Epithelial cell of prostate (primary cell): ENCODE measurements around the gene CLCN2.

Experiments used
- DNase-seq: peaks from one replicate; pipeline ENCODE4 v3.0.0-alpha.2; 2011; ENCODE audit warnings: low read depth, low spot score
- H3K27ac ChIP-seq: fragments of 450-650 bp; 2 replicates; pipeline ENCODE4 v1.5.1; 2017; ENCODE audit warnings: mild to moderate bottlenecking

The CLCN2 gene

DNA sequence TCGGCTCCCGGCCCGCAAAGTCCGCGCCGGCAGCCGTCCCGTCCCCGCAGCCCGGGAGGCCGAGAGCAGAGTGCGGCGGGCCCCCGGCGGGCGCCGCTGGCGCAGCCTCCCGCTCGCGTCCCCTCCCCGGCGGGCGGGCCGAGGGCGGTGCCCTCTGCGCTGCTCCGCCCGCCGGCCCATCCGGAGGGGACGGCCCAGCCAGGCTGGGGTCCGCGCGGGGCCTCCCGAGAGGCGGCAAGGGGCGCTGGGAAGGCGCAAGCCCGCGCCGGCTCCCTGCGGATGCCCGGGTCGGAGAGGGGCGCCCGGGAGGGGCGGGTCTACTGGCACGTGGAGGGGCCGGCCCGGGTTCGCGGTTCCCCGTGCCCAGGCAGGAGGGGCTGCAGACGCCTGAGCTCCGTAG is at the start of gene CLCN2, which contains the start of gene POLR2H:
TSS of gene CLCN2 (minus strand) at position 74 of the 400 bp plus-strand sequence. CDS start 126 bp downstream, outside the sequence.
TSS of gene POLR2H (plus strand) at position 179 of the 400 bp plus-strand sequence. CDS start 1,783 bp downstream, outside the sequence.
- no peak for DNase-seq
- H3K27ac ChIP-seq, result peak within 1 kb of the TSS; percentile 97

DNA sequence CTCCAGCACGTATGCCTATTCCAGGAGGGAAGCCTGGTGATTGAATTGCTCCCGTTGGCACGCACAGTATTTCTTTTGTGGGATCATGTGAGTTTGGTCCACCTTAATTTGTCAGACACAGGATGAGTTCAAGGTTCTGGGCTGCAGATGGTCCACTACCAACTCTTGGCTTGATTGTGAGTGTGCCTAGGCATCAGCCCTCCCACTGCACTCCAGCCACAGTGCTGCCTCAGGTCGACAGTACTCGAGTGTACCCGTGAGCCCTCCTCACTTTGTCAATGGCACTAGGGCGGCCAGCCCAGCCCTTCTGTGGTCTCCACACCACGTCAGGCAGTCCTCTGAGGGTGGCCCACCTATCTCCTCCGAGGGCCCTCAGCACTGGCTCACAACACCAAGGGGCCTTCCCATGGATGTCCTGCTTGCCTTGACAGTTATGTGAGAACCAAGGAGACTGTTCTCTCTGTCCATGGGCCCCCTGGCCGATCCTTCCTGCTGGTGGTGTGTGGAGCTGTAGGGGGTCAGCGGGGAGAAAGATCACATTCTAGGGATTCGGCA is 48.6 kb upstream of the CLCN2 start:
- no peak for DNase-seq

GRCh38 chr3:184409331-184409926 is 48.0 kb upstream of the CLCN2 start:
- no peak for DNase-seq
- H3K27ac ChIP-seq, result no peak overlapping the region

More for the DNA sequence above, 48.6 kb upstream of the CLCN2 start:
- H3K27ac ChIP-seq, result no peak overlapping the region

- no peak for DNase-seq
- no peak overlapping the region for H3K27ac ChIP-seq
These were observed 43.9 kb upstream of the CLCN2 start for GRCh38 chr3:184405075-184406030.

- H3K27ac ChIP-seq, result no peak overlapping the region
- peak; percentile 3 for DNase-seq
These were observed 38.0 kb upstream of the CLCN2 start for GRCh38 chr3:184399410-184399809.

DNA sequence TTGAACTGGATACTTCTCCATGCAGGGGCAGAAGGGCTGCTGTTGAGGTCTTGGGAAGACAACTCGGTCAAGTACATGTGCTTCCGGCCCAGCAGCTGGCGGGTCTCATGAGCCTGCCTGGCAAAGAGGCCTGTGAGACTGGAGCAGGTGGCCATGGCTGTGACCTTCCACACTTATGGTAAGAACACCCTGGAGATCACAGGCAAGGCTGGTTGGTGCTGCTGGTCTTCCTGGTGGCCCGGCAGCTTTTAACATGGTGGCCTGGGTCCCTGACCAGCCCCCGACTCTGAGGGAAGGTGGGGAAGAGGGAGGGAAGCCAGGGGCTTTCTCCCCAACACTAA is 33.9 kb upstream of the CLCN2 start:
- no peak overlapping the region for H3K27ac ChIP-seq
- no peak for DNase-seq

DNA sequence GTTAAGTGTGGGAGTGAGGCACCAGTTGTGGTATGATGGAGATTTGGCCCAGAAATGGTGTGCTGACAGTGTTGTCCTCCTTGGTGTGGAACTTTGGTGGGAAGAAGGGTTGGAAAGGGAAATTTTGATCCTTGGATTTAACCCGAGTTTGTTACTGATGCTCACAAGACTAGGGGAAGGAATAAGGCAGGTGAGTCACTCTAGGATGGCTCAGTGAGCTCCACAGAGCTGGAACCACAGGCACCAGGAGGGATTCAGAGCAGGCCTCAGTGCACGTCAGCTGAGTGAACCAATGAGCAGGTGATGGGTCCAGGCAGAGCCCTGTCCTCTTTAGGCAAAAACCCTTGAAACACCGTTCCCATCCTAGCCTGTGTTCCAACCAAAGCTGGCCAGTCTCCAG is 29.9 kb upstream of the CLCN2 start:
- H3K27ac ChIP-seq, result no peak overlapping the region
- no peak for DNase-seq

GRCh38 chr3:184389935-184390528 is 28.6 kb upstream of the CLCN2 start:
- DNase-seq, result no peak
- no peak overlapping the region for H3K27ac ChIP-seq

DNA sequence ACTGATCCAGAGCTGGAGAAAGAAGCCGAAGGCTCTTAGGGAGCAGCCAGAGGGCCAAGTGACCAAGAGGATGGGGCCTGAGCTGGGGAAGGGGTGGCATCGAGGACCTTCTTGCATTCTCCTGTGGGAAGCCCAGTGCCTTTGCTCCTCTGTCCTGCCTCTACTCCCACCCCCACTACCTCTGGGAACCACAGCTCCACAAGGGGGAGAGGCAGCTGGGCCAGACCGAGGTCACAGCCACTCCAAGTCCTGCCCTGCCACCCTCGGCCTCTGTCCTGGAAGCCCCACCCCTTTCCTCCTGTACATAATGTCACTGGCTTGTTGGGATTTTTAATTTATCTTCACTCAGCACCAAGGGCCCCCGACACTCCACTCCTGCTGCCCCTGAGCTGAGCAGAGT is 28.0 kb upstream of the CLCN2 start:
- no peak for DNase-seq
- no peak overlapping the region for H3K27ac ChIP-seq

DNA sequence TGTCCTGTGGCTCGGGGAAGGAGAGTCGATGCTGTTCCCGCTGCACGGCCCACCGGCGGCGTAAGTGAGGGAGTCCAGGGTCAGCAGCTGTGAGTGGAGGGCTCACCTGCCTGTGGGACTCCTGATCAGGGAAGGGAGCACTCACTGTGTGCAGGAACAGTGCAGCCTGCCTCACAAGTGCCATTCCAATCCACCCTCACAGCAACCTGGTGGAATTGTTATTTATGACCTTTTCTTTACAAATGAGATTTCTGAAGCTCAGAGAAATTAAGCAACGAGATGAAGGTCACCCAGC is 27.5 kb upstream of the CLCN2 start:
- DNase-seq, result no peak
- no peak overlapping the region for H3K27ac ChIP-seq

- DNase-seq, result no peak
- H3K27ac ChIP-seq, result no peak overlapping the region
These were observed 26.9 kb upstream of the CLCN2 start for GRCh38 chr3:184388164-184388935.

- DNase-seq, result no peak
- H3K27ac ChIP-seq, result no peak overlapping the region
These were observed 25.8 kb upstream of the CLCN2 start for GRCh38 chr3:184387174-184387714.

DNA sequence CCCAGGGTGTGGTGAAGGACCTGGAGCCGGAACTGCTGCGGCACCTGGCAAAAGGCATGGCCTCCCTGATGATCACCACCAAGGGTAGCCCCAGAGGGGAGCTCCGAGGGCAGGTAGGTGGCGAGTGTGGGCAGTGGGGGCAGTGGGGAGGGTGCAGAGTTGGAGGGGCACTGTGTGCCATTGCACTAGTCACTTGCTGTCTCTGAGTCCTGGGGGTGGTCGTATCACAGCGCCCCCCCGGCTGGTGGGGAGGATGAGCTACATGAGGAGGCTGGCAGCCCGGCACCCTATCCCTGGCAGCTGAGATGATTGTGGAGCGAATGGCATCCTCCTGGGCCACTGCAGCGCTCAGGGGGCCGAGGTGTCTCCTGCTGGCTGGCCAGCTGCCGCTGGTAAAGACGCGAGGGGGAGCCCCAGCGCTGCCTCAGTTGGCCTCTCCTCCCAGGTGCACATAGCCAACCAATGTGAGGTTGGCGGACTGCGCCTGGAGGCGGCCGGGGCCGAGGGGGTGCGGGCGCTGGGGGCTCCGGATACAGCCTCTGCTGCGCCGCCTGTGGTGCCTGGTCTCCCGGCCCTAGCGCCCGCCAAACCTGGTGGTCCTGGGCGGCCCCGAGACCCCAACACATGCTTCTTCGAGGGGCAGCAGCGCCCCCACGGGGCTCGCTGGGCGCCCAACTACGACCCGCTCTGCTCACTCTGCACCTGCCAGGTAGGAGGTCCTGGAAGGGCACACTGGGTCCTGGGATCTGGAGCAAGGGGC is 24.8 kb upstream of the CLCN2 start:
- H3K27ac ChIP-seq, result no peak overlapping the region
- DNase-seq, result no peak

DNA sequence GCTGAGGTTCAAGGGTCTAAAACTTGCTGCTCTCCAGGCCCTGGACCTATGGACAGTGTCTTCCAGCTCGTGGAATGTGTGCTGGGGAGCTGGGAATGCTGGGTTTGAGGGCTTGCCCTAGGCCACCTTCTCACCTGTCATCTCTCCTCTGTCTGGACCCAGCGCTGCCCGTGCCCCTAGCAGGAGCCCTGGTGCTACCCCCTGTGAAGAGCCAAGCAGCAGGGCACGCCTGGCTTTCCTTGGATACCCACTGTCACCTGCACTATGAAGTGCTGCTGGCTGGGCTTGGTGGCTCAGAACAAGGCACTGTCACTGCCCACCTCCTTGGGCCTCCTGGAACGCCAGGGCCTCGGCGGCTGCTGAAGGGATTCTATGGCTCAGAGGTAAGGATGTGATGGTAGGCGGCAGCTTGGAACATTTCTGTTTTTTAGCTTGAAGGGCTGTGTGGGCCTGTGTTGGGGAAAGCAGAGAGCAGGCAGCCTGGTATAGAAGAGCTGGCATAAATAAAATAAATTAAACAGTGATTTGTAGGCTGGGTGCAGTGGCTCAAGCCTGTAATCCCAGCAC is 23.5 kb upstream of the CLCN2 start:
- H3K27ac ChIP-seq, result no peak overlapping the region
- DNase-seq, result no peak

DNA sequence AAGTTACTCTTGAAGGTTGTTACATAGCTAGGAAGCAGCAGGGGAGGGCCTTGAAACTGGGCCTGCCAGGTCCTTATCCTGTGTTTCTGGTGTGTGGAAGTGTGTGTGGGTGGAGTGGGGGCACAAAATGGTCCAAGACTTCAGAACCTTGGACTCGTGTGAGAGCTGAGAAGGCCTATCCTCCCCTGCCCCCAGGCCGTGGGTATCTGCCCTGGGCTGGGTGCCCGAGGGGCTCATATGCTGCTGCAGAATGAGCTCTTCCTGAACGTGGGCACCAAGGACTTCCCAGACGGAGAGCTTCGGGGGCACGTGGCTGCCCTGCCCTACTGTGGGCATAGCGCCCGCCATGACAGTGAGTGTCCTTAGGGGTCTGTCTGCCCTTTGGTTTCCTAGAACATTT is 22.9 kb upstream of the CLCN2 start:
- H3K27ac ChIP-seq, result no peak overlapping the region
- no peak for DNase-seq

DNA sequence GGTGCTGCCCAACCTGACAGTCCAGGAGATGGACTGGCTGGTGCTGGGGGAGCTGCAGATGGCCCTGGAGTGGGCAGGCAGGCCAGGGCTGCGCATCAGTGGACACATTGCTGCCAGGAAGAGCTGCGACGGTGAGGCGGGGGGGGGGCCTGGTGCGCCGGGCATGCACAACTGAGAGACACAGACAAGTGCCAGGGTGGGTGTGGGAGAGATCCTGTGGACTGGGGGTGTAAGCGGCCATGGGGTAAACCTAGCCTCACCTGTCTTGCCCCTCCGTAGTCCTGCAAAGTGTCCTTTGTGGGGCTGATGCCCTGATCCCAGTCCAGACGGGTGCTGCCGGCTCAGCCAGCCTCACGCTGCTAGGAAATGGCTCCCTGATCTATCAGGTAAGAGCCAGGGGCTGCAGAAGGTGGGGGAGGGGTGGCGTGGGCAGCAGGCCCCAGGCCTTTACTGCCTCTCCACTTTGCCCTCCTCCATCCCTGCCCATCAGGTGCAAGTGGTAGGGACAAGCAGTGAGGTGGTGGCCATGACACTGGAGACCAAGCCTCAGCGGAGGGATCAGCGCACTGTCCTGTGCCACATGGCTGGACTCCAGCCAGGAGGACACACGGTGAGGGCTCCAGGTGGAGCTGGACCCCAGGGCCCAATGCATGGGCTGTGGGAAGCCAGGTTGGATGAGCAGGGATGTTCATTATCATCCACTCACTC is 21.8 kb upstream of the CLCN2 start:
- H3K27ac ChIP-seq, result no peak overlapping the region
- DNase-seq, result no peak

DNA sequence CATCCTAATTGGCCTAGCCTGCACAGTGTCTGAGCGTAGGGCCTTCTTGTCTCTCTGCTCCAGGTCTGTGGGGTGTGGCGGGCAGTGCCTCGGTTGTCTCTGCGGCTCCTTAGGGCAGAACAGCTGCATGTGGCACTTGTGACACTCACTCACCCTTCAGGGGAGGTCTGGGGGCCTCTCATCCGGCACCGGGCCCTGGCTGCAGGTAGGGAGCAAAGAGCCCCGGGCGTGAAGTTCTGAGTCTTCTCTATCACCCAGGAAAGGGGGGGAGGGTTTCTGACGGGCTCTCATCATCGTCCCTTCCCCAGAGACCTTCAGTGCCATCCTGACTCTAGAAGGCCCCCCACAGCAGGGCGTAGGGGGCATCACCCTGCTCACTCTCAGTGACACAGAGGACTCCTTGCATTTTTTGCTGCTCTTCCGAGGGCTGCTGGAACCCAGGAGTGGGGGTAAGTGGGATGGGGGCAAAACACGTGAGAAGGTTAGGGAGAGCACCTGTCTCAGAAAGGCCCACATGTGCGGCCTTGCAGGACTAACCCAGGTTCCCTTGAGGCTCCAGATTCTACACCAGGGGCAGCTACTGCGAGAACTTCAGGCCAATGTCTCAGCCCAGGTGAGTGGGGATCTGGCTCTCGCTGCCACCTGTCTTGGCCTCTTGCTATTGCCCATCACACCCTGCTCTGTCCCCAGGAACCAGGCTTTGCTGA is 21.1 kb upstream of the CLCN2 start:
- no peak overlapping the region for H3K27ac ChIP-seq
- no peak for DNase-seq
